ENCODE measurements around the gene MRPL43.

MRPL43 gene

DNA sequence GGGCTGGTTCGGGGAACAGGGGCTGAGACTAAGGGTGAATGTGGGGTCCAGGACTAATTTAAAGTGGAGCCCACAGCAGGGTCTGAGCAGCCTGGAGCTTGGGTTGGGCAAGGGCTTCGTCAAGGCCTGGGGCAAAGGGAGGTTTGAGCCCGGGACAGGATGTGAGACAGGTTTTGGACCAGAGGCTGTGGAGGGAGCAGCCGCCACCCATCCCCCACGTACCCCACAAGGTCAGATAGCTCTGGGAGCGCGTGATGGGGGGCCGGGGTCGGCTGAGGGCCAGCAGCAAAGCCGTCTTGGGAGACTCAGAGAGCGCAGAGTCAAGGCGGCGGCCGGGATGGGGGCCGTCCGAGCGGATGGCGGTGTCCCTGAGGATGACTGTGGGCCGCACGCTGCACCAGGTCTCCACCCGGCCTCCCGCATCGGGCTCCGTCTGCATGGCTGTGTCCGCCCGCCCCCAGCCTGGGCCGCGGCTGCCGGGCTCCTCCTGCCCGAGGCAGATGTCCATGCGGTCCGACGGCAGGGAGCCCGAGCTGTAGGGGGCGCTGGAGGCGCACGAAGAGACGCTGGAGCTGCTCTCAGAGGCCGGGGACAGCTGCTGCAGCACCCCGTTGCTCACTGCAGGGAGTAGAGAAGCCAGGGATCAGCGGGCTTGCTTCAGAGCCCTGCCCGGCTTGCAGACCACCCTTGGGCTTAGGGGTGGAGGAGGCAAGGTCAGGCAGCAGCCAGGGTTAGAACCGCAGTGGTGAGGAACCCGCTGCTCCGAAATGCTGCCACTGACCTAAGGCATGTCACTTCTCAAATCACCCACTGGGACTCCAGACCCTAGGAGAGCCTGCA lies 31.5 kb upstream of the MRPL43 start:
- no peak overlapping the region for H3K4me3 ChIP-seq (ENCODE audit: low read depth, low read length)
- TF ChIP-seq, protein P1, sequence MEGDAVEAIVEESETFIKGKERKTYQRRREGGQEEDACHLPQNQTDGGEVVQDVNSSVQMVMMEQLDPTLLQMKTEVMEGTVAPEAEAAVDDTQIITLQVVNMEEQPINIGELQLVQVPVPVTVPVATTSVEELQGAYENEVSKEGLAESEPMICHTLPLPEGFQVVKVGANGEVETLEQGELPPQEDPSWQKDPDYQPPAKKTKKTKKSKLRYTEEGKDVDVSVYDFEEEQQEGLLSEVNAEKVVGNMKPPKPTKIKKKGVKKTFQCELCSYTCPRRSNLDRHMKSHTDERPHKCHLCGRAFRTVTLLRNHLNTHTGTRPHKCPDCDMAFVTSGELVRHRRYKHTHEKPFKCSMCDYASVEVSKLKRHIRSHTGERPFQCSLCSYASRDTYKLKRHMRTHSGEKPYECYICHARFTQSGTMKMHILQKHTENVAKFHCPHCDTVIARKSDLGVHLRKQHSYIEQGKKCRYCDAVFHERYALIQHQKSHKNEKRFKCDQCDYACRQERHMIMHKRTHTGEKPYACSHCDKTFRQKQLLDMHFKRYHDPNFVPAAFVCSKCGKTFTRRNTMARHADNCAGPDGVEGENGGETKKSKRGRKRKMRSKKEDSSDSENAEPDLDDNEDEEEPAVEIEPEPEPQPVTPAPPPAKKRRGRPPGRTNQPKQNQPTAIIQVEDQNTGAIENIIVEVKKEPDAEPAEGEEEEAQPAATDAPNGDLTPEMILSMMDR (IDR thresholded peaks at IDR 0.05; ENCODE audit: control insufficient read depth, extremely low read depth, insufficient read depth), result peak; percentile 57
- DNase-seq (ENCODE audit: low read depth), result no peak

DNA sequence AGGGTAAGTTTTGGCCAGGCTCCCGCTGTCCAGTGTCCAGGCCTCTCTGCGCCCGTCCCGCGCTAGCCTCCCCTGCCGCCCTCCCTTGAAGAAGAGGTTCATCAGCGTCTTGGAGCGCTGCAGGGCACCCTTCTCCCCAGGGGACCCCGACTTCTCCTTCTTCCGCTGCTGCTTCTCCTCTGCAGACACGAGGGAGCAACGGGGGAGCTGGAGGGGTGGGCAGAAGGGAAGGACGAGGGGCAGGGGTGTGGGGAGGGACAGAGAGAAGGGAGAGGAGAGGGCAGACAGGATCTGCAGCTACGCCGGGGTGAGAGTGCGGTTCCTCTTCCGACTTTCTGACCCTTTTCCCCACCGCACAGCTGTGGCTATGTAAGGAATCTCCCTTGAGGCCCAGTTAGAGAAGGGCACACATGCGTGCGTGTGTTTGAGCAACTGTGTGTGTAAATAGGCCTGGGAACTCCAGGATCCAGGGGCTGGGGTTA lies 30.9 kb upstream of the MRPL43 start:
- H3K4me3 ChIP-seq (ENCODE audit: low read depth, low read length), result no peak overlapping the region
- TF ChIP-seq, protein P1 (IDR thresholded peaks at IDR 0.05; ENCODE audit: control insufficient read depth, extremely low read depth, insufficient read depth), result no peak
- DNase-seq (ENCODE audit: low read depth), result no peak

DNA sequence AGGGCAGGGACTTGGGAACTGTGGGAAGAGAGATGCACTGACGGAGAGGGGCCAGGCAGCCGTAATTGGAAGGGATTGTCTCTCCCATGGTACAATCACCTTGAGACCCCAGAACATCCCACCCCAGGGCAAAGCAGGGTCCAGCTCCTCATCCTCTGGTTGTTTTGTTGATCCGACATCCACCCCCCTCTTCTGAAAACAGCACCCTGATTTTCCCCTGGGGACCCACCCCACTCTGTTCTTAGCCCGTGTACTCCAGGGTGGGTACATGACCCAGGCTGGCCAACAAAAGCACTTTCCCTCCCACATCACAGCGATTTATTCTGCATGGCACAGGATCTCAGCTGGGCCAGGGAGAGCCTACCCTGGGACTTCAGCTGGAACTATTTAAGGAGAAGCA lies 29.5 kb upstream of the MRPL43 start:
- no peak for DNase-seq (ENCODE audit: low read depth)
- no peak overlapping the region for H3K4me3 ChIP-seq (ENCODE audit: low read depth, low read length)
- TF ChIP-seq, protein P1 (IDR thresholded peaks at IDR 0.05; ENCODE audit: control insufficient read depth, extremely low read depth, insufficient read depth), result no peak

DNA sequence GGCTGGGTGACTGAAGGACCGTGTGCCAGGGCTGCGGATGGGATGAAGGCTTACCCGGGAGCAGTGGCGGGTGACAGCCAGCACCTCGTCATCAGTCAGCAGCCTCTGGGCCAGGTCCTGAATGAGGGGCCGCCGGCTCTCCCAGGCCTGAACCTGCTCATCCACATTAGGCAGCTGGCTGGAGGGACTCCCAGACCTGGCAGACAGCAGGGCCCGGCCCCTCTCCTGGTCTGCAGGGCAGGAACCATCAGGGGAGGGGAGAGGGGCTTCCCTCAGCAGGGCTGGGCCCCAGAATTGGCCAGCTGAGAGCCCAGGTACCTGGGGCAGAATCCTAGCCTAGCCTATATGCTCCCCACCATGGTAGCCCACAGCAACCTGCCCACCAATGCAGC lies 28.3 kb upstream of the MRPL43 start:
- DNase-seq (ENCODE audit: low read depth), result no peak
- H3K4me3 ChIP-seq (ENCODE audit: low read depth, low read length), result no peak overlapping the region
- TF ChIP-seq, protein P1 (IDR thresholded peaks at IDR 0.05; ENCODE audit: control insufficient read depth, extremely low read depth, insufficient read depth), result no peak

DNA sequence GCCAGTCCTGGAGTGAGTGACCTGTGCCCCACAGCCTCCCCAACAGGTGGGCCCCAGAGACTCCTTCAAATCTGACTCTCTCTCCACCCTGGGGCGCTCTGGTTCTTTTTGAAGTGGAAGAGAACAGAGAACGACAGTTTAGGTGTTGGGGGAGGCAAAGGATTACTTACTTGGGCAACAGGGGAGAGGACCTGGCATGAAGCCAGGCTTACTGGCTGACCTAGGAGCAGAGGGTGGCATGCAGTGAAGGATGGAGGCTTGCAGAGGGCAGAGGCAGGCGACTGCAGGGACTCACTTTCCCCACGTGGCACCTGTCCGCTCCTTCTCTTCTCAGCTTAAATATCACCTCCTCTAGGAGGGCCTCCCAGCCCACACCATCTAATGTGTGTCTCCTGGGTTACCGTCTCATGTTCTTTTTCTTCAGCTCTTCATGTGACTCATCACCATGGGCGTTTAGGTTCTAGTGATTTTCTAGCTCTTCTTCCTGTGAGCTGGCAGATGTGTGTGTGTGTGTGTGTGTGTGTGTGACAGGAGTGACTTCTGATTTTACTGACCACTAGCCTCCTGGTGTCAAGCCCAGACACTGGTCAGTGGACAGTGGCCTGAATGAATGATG lies 27.8 kb upstream of the MRPL43 start:
- no peak for DNase-seq (ENCODE audit: low read depth)
- TF ChIP-seq, protein P1 (IDR thresholded peaks at IDR 0.05; ENCODE audit: control insufficient read depth, extremely low read depth, insufficient read depth), result no peak
- no peak overlapping the region for H3K4me3 ChIP-seq (ENCODE audit: low read depth, low read length)

DNA sequence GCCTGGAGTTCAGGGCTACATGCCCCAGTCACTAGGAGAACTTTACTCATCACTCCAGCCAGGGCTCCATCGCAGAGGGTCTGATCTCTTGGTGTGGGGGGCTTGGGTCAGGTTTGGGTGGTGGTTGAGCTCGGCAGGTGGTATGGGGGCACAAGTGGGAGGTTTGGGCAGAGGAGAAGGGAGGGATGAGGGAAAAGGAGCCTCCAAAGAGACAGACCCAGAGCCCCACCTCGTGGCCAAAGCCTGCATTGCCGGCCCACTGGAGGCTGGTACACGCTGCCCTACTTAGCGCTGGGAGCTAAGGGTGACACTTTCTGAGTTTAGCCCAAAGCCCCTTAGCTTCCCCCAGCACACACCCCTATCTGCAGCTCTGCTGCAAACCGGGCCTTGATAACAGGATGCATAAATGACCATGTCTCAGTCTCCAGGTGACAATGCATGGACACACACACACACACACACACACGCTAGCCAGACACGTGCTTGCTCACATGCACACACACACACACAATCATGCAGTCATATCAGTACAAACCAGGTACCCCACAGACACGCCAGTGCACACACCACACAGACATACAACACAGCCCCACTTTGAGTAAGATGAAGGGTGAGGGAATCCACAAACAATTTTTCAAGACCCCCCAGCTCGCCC lies 27.1 kb upstream of the MRPL43 start:
- H3K4me3 ChIP-seq (ENCODE audit: low read depth, low read length), result no peak overlapping the region
- TF ChIP-seq, protein P1 (IDR thresholded peaks at IDR 0.05; ENCODE audit: control insufficient read depth, extremely low read depth, insufficient read depth), result peak; percentile 50
- DNase-seq (ENCODE audit: low read depth), result no peak

All from LNCaP clone FGC (cell line).